Raji (cell line): ENCODE data around the gene GATA3.

Experiments
- POLR2A ChIP-seq: IDR thresholded peaks from 2 replicates; pipeline ENCODE4 v1.6.1; 2011; ENCODE audit warnings: low read depth, low read length, control low read depth; ENCODE audit not compliant: insufficient read depth

GATA3 gene

GRCh38 chr10:8035641-8036470, 18.6 kb upstream of the GATA3 start:
- no peak for TF ChIP-seq POLR2A

GRCh38 chr10:8036506-8037198, 17.8 kb upstream of the GATA3 start:
- TF ChIP-seq POLR2A, result no peak

- no peak for TF ChIP-seq POLR2A
Observed at GRCh38 chr10:8037199-8037801, 17.2 kb upstream of the GATA3 start.

GRCh38 chr10:8037941-8038894, 16.3 kb upstream of the GATA3 start:
- no peak for TF ChIP-seq POLR2A

GRCh38 chr10:8039321-8039881, 15.1 kb upstream of the GATA3 start:
- TF ChIP-seq POLR2A, result no peak

- no peak for TF ChIP-seq POLR2A
Observed at GRCh38 chr10:8040651-8041050, 13.8 kb upstream of the GATA3 start.

- no peak for TF ChIP-seq POLR2A
Observed at GRCh38 chr10:8041284-8041991, 13.1 kb upstream of the GATA3 start.

- no peak for TF ChIP-seq POLR2A
Observed at GRCh38 chr10:8041992-8042720, 12.3 kb upstream of the GATA3 start.

- TF ChIP-seq POLR2A, result no peak
Observed at GRCh38 chr10:8042721-8043568, 11.5 kb upstream of the GATA3 start.

GRCh38 chr10:8043569-8044306, 10.8 kb upstream of the GATA3 start:
- no peak for TF ChIP-seq POLR2A

GRCh38 chr10:8044331-8044907, 10.1 kb upstream of the GATA3 start:
- TF ChIP-seq POLR2A, result no peak

GRCh38 chr10:8044908-8045725, 9.4 kb upstream of the GATA3 start:
- no peak for TF ChIP-seq POLR2A
